Neural cell (in vitro differentiated cells): Measurements from ENCODE around the gene AGK.

Experiments
- EP300 ChIP-seq: fragments of 450-650 bp; conservative IDR thresholded peaks from 2 replicates; pipeline ENCODE4 v1.6.1; 2014; ENCODE audit warnings: antibody characterized with exemption, mild to moderate bottlenecking, moderate library complexity; ENCODE audit not compliant: poor library complexity, severe bottlenecking
- POLR2AphosphoS5 ChIP-seq: IDR thresholded peaks from 2 replicates; pipeline ENCODE4 v1.6.1; 2012
- TAF1 ChIP-seq: IDR thresholded peaks from 2 replicates; pipeline ENCODE4 v1.6.1; 2012; ENCODE audit warnings: low read depth
- TF ChIP-seq, protein P1 (sequence below): fragments of 450-650 bp; IDR thresholded peaks from 2 replicates; pipeline ENCODE4 v1.5.1; 2014; ENCODE audit warnings: antibody characterized with exemption, mild to moderate bottlenecking, moderate library complexity; ENCODE audit not compliant: poor library complexity, severe bottlenecking

- TF ChIP-seq, protein P1, sequence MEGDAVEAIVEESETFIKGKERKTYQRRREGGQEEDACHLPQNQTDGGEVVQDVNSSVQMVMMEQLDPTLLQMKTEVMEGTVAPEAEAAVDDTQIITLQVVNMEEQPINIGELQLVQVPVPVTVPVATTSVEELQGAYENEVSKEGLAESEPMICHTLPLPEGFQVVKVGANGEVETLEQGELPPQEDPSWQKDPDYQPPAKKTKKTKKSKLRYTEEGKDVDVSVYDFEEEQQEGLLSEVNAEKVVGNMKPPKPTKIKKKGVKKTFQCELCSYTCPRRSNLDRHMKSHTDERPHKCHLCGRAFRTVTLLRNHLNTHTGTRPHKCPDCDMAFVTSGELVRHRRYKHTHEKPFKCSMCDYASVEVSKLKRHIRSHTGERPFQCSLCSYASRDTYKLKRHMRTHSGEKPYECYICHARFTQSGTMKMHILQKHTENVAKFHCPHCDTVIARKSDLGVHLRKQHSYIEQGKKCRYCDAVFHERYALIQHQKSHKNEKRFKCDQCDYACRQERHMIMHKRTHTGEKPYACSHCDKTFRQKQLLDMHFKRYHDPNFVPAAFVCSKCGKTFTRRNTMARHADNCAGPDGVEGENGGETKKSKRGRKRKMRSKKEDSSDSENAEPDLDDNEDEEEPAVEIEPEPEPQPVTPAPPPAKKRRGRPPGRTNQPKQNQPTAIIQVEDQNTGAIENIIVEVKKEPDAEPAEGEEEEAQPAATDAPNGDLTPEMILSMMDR: no peak
- TF ChIP-seq EP300: no peak
- TF ChIP-seq POLR2AphosphoS5: no peak
- TF ChIP-seq TAF1: no peak
Measured at GRCh38 chr7:141668853-141669252, 117.6 kb downstream of the AGK start.
